Measurements from ENCODE around the gene APEH.
A peak's percentile ranks its signal among the peaks of the same experiment; 100 is the strongest.

Gene APEH

DNA sequence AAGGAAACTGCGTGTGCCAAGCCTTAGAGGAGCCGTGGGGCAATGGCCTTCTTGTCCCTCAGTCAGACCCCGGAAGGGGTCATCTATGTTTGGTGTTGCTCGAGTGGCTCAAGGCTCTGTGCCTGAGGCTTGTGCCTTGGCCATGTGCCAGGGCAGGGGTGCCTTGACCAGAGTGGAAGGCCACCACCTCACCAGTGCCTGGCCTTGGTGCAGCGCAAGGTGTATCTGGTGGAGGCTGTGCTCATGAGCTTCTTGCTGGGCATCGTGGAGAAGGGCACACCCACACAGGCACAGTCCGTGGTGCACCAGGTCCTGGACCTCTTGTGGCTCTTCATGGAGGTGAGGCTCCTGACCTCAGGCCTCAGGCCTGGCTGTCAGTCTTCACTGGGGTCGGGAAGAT is 25.9 kb downstream of the APEH start:
- FAIRE-seq (no peak), DNase-seq (ENCODE audit: insufficient read length, low spot score) (no peak)
- TF ChIP-seq, protein P1, sequence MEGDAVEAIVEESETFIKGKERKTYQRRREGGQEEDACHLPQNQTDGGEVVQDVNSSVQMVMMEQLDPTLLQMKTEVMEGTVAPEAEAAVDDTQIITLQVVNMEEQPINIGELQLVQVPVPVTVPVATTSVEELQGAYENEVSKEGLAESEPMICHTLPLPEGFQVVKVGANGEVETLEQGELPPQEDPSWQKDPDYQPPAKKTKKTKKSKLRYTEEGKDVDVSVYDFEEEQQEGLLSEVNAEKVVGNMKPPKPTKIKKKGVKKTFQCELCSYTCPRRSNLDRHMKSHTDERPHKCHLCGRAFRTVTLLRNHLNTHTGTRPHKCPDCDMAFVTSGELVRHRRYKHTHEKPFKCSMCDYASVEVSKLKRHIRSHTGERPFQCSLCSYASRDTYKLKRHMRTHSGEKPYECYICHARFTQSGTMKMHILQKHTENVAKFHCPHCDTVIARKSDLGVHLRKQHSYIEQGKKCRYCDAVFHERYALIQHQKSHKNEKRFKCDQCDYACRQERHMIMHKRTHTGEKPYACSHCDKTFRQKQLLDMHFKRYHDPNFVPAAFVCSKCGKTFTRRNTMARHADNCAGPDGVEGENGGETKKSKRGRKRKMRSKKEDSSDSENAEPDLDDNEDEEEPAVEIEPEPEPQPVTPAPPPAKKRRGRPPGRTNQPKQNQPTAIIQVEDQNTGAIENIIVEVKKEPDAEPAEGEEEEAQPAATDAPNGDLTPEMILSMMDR (IDR thresholded peaks at IDR 0.05; ENCODE audit: insufficient read depth, missing control alignments), result no peak

DNA sequence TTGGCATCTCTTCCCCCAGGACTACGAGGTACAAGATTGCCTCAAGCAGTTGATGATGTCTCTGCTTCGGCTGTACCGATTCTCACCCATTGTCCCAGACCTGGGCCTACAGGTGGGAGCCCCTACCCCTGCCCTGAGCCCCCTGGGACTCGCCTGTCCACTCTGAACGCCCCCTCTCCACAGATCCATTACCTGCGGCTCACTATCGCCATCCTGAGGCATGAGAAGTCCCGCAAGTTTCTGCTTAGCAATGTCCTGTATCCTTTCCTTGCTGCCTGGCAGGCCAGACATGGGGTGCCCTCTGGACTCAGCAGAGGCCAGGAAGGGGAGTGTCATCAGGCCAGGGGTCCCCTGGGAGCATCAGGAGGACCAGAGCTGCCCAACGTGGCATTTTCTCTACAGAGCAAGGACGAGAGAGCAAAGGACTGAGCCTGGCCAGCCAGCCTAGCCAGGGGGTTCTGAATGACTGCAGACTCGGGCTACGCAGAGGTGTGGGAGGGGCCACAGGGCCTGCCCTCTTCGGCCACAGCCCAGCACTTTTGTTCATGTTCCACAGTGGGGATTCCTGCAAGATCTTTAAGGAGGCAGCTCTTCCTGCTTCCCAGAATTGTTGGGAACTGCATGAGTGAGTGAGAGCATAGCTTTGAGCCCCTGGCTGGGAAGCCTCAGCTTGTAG is 26.4 kb downstream of the APEH start:
- DNase-seq (ENCODE audit: insufficient read length, low spot score) (no peak), FAIRE-seq (no peak)
- TF ChIP-seq, protein P1 (IDR thresholded peaks at IDR 0.05; ENCODE audit: insufficient read depth, missing control alignments), result peak; percentile 10

DNA sequence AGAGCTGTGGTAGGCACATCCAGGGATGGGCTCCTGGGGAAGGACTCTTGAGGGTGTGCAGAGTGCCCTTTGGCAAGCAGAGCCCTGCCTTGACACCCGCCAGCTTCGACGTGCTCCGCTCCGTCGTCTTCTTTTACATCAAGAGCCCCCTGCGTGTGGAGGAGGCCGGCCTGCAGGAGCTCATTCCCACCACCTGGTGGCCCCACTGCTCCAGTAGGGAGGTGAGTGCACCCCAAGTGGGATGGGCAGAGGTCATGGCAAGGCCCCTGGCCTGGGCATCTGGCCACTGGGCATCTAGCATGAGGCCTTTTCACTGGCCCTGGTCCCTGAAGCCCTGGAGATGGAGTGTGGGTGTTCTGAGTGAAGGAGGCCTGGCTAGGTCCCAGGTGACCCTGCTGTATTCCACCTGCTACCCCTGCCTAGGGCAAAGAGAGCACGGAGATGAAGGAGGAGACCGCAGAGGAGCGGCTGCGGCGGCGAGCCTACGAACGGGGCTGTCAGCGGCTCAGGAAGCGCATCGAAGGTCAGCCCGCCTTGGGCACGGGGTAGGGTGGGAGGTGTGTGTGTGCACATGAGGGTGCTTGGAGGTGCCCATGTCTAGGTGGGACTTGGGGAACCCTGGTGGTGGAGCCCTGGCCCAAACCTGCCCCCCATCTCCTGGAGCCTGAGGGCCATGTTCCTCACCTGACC is 27.4 kb downstream of the APEH start:
- TF ChIP-seq, protein P1 (IDR thresholded peaks at IDR 0.05; ENCODE audit: insufficient read depth, missing control alignments), result no peak
- FAIRE-seq (no peak), DNase-seq (ENCODE audit: insufficient read length, low spot score) (no peak)

DNA sequence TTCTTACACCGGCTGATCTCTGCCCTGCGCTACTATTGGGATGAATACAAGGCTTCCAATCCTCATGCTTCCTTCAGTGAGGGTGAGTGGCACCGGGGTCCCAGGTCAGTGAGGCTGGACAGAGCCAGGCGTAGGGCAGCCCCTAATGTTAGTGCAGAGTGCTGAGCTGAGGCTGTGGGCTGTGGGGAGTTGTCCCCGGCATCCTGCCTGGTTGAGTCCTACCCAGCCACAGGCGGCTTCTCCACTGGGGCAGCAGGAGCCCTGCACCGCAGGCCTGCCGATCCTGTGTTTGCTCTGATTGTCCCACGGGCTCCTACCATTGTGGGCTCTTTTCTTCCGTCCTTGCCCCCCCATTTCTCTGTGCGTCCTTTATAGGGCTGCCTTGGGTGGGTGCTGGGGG is 28.5 kb downstream of the APEH start:
- DNase-seq (ENCODE audit: insufficient read length, low spot score), result no peak
- TF ChIP-seq, protein P1 (IDR thresholded peaks at IDR 0.05; ENCODE audit: insufficient read depth, missing control alignments), result no peak
- FAIRE-seq, result no peak

DNA sequence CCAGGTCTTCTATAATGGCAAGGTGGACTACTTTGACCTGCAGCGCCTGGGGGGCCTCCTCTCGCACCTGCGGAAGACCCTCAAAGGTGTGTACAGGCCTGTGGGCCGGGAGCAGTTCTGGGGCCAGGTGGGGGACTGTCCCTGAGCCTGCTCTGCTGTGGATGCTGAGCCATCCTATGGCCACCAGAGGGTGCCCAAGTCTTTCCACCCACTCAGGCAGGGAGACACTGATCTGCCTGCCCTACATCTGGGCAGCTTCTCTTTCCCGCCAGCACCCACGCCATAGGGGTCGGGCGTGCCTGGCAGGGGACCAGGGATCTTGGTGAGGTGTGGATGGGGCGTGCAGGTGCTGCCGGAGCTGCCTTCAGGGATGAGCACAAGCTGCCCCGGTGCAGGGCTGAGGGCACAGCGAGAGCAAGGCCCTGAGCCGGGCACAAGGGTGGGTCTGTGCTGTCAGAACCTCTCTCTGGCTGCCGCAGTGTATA is 29.3 kb downstream of the APEH start:
- no peak for FAIRE-seq
- DNase-seq (ENCODE audit: insufficient read length, low spot score), result peak; percentile 88
- TF ChIP-seq, protein P1 (IDR thresholded peaks at IDR 0.05; ENCODE audit: insufficient read depth, missing control alignments), result peak; percentile 80

DNA sequence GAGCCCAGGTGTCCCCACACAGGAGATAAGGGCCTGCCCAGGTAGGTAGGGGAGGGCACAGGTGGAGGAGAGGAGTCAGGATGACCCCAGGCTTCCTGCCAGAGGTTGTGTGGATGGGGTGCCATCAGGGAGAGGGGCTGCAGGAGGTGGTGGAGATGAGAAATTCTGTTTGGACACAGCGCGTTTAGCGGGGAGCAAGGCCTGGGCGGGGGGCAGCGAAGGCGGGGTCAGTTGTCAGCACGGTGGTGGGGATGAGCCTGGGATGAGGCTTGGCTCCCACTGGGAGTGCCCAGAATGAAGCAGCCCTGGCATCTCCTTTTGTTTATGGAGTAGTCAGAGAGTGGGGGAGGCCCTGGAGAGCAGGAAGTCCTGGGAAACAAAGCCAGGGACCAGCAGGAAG is 29.8 kb downstream of the APEH start:
- FAIRE-seq (no peak), DNase-seq (ENCODE audit: insufficient read length, low spot score) (no peak)
- TF ChIP-seq, protein P1 (IDR thresholded peaks at IDR 0.05; ENCODE audit: insufficient read depth, missing control alignments), result no peak

DNA sequence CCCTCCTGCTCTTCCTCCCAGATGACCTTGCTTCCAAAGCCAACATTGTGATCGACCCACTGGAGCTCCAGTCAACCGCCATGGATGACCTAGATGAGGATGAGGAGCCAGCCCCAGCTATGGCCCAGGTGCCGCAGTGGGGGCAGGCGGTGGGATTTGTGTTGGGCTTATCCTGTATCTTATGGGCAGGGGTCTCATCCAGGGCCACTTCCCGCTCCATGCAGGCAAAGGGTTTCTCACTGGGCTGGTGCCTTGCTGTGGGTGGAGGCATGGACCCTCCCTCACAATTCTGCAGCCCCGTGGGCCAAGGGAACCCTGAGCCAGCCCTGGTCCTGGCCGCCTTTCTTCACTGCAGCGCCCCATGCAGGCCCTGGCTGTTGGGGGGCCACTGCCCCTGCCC is 30.5 kb downstream of the APEH start:
- no peak for FAIRE-seq
- TF ChIP-seq, protein P1 (IDR thresholded peaks at IDR 0.05; ENCODE audit: insufficient read depth, missing control alignments), result no peak
- DNase-seq (ENCODE audit: insufficient read length, low spot score), result no peak
